ENCODE measurements around the gene MAP3K4.

MAP3K4 gene

DNA sequence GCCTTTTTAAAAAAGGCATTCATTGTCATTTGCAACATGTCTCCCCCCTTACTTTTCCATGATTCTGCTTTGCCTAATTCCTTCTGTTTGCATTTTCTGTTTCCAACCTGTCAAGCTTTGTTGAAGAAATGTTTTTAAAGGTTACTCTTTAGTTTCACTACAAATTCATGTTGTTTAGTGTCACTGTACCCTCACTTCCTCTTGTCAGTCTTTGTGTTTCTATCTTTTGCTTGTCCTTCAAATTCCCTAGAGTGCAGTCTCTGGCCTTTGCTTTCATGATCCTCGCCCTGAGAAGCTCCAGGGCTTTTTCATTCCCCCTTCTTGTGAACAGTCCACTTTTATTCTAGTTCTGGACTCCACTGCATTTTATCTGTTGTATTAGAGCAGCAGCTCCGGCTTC lies 90.6 kb downstream of the MAP3K4 start:
- in situ Hi-C loops (cut with HindIII; ENCODE audit: low sequenced_read_pairs): no loop called here
- no peak overlapping the region for H3K4me3 ChIP-seq (ENCODE audit: low read depth, low read length)
- TF ChIP-seq, protein P1, sequence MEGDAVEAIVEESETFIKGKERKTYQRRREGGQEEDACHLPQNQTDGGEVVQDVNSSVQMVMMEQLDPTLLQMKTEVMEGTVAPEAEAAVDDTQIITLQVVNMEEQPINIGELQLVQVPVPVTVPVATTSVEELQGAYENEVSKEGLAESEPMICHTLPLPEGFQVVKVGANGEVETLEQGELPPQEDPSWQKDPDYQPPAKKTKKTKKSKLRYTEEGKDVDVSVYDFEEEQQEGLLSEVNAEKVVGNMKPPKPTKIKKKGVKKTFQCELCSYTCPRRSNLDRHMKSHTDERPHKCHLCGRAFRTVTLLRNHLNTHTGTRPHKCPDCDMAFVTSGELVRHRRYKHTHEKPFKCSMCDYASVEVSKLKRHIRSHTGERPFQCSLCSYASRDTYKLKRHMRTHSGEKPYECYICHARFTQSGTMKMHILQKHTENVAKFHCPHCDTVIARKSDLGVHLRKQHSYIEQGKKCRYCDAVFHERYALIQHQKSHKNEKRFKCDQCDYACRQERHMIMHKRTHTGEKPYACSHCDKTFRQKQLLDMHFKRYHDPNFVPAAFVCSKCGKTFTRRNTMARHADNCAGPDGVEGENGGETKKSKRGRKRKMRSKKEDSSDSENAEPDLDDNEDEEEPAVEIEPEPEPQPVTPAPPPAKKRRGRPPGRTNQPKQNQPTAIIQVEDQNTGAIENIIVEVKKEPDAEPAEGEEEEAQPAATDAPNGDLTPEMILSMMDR (IDR thresholded peaks at IDR 0.05; ENCODE audit: low read depth, low read length, missing control alignments): no peak
- DNase-seq (ENCODE audit: low read depth): no peak

DNA sequence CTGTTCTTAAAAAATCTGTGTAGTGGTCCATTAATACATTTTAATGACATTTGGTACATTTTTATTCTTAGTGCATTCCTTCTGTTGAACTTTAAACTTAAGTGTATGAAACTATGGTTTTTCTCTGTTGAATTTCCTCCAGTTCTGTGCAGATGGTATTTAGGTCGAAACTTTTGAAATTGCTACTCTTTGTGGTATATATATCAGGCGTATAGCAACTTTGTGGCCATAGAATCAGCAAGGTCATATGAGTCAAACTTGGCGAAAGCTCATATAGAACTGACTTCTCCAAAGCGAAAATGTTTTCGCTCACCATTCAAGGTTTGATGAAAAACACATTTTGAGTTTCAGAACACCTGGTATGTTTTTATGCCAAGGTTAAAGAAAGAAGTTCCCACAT lies 93.7 kb downstream of the MAP3K4 start:
- no peak overlapping the region for H3K4me3 ChIP-seq (ENCODE audit: low read depth, low read length)
- TF ChIP-seq, protein P1 (IDR thresholded peaks at IDR 0.05; ENCODE audit: low read depth, low read length, missing control alignments): no peak
- no peak for DNase-seq (ENCODE audit: low read depth)
- in situ Hi-C loops (cut with HindIII; ENCODE audit: low sequenced_read_pairs): no loop called here

DNA sequence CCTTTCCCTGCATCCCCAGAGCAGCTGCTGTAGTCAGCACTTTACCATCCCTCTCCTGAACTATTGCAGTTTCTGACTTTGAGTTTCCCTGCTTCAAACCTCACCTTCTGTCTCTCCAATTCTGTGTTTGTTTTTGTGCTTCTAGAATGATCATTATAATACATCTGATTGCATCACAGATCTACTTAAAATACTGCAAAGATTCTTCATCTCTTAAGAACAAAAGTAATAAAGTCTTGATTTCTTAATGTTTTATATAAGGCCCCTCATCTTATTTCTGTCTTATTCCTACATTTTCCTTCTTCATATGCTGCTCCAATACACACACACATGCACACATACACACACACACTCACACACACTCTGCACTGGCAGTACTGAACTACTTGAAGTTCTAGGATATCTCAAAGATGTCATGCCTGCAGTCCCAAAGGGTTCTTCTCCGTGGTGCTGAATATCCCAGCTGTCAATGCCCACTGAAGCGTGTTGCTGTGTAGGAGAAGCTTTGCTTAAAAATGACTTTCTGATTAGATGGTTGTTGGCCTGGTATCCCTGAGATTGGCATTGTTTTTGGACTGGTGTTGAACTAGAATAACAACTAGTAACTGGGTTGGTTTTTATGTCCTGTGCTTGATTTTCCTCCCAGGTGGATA lies 97.2 kb downstream of the MAP3K4 start:
- in situ Hi-C loops (cut with HindIII; ENCODE audit: low sequenced_read_pairs): no loop called here
- H3K4me3 ChIP-seq (ENCODE audit: low read depth, low read length): no peak overlapping the region
- no peak for DNase-seq (ENCODE audit: low read depth)
- TF ChIP-seq, protein P1 (IDR thresholded peaks at IDR 0.05; ENCODE audit: low read depth, low read length, missing control alignments): no peak

DNA sequence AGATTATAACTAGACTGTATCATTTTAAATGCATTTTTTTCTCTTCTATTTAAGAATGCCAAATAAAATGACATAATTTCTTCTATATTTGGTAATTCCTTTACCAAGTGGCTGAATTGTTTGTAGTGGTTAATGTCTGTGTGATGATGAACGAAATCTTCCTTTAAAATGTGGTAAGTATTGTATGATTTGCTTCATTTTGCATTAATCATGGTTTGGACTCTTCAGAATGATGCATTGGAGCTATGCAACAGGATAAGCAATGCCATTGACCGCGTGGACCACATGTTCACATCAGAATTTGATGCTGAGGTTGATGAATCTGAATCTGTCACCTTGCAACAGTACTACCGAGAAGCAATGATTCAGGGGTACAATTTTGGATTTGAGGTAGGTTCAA lies 99.6 kb downstream of the MAP3K4 start:
- DNase-seq (ENCODE audit: low read depth): no peak
- H3K4me3 ChIP-seq (ENCODE audit: low read depth, low read length): no peak overlapping the region
- in situ Hi-C loops (cut with HindIII; ENCODE audit: low sequenced_read_pairs): no loop called here
- TF ChIP-seq, protein P1 (IDR thresholded peaks at IDR 0.05; ENCODE audit: low read depth, low read length, missing control alignments): no peak

DNA sequence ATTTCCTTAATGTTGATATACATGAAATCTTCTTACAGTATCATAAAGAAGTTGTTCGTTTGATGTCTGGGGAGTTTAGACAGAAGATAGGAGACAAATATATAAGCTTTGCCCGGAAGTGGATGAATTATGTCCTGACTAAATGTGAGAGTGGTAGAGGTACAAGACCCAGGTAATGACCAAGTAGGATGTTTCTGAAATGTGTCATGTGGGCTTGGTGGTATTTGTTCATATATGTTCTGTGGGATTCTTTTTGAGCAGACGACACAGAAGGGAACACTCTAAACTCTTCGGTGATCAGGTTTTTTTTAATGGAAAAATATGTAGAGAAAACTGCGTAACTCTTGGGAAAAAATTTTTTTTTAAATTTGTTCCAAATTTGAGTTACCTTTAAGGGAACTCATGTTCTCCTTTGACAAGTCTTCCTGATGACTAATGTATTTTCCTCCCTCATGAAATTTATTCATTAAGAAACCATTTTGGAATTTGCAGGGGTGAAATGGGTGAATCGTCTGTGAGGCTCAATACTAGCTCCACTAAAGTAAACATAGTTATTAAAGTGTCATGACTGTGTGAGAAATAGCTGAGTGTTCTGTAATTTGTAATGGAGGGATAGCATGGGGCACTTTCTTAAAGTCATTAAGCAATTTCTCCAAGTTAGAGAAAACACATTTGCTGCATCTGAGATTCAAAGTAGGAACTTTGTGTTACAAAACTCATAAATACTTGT lies 100.6 kb downstream of the MAP3K4 start:
- in situ Hi-C loops (cut with HindIII; ENCODE audit: low sequenced_read_pairs): no loop called here
- TF ChIP-seq, protein P1 (IDR thresholded peaks at IDR 0.05; ENCODE audit: low read depth, low read length, missing control alignments): no peak
- DNase-seq (ENCODE audit: low read depth): no peak
- no peak overlapping the region for H3K4me3 ChIP-seq (ENCODE audit: low read depth, low read length)

DNA sequence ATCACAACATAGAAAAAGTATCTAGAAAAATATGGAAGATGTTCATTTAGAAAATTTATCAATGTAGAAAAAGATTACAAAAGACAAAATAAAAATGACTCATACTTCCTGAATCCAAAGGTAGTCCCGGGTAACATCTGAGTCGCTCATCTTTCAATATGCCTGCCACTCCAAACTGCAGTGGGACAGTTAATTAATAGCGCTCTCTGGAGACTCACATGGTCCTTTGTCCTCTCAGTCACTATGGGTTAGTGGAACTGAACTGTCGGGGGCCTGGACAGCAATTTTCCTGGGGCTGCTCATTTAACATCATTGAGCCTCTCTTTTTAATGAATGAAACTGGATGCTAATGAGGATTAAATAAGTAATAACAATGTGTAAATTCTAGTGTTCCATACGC lies 103.4 kb downstream of the MAP3K4 start:
- no peak for DNase-seq (ENCODE audit: low read depth)
- no peak overlapping the region for H3K4me3 ChIP-seq (ENCODE audit: low read depth, low read length)
- TF ChIP-seq, protein P1 (IDR thresholded peaks at IDR 0.05; ENCODE audit: low read depth, low read length, missing control alignments): no peak
- in situ Hi-C loops (cut with HindIII; ENCODE audit: low sequenced_read_pairs): no loop called here

Data from astrocyte of the cerebellum (primary cell).